RWPE2 (cell line): ENCODE measurements around the gene ST3GAL3.
"Not testable (repeated sequence)": the region's sequence is repeated elsewhere in the genome, so short reads cannot be mapped to it uniquely, and the experiment has no call there.

ENCODE experiments used
- ATAC-seq: fragments of 200-7000 bp; cut with Tn5 transposase; 3 replicates; pipeline ENCODE4 v1.9.1; 2021; ENCODE audit warnings: low read depth
- DNase-seq: peaks from one replicate; pipeline ENCODE4 v3.0.0-alpha.2; 2020; ENCODE audit warnings: low spot score
- H3K27ac ChIP-seq: fragments of 450-650 bp; 2 replicates; pipeline ENCODE4 v1.5.1; 2017; ENCODE audit warnings: mild to moderate bottlenecking; ENCODE audit not compliant: poor library complexity, severe bottlenecking
- H3K27me3 ChIP-seq: fragments of 250-450 bp; sonication (Bioruptor Pico); 2 replicates; pipeline ENCODE4 v1.5.1; 2021; ENCODE audit warnings: mild to moderate bottlenecking, moderate library complexity; ENCODE audit not compliant: insufficient read depth, poor library complexity, severe bottlenecking
- H3K36me3 ChIP-seq: fragments of 250-450 bp; sonication (Bioruptor Pico); 2 replicates; pipeline ENCODE4 v1.5.1; 2020; ENCODE audit warnings: low read depth, mild to moderate bottlenecking, moderate library complexity
- H3K4me1 ChIP-seq: fragments of 250-450 bp; sonication (Bioruptor Pico); 2 replicates; pipeline ENCODE4 v1.5.1; 2021; ENCODE audit warnings: mild to moderate bottlenecking, moderate library complexity; ENCODE audit not compliant: insufficient read depth, poor library complexity, severe bottlenecking
- H3K4me3 ChIP-seq: fragments of 250-450 bp; sonication (Bioruptor Pico); 2 replicates; pipeline ENCODE4 v1.5.1; 2021; ENCODE audit warnings: mild to moderate bottlenecking, moderate library complexity; ENCODE audit not compliant: severe bottlenecking
- H3K9me3 ChIP-seq: fragments of 250-450 bp; sonication (Bioruptor Pico); 2 replicates; pipeline ENCODE4 v1.5.1; 2021; ENCODE audit warnings: mild to moderate bottlenecking, moderate library complexity; ENCODE audit not compliant: severe bottlenecking
- CTCF ChIP-seq: fragments of 450-650 bp; IDR thresholded peaks from one replicate; pipeline ENCODE4 v1.5.1; 2017; ENCODE audit warnings: mild to moderate bottlenecking, moderate library complexity; ENCODE audit not compliant: poor library complexity, severe bottlenecking

ST3GAL3 gene

GRCh38 chr1:43716559-43717281 lies 9.4 kb downstream of the ST3GAL3 start:
- no peak for DNase-seq
- no peak for TF ChIP-seq CTCF
- Histone ChIP-seq H3K27ac (no peak overlapping the region), H3K27me3 (no peaks in the 10 kb centered on the region), H3K4me3 (no peak overlapping the region), H3K36me3 (peaks cover 4% of the 10 kb centered on the region), H3K4me1 (peaks cover 10% of the 10 kb centered on the region), H3K9me3 (no peaks in the 10 kb centered on the region)
- no peak for ATAC-seq

GRCh38 chr1:43719063-43719462 lies 11.7 kb downstream of the ST3GAL3 start:
- no peak overlapping the region for H3K27ac ChIP-seq
- DNase-seq = no peak

GRCh38 chr1:43719670-43720419 lies 12.5 kb downstream of the ST3GAL3 start:
- H3K36me3 ChIP-seq, H3K4me1 ChIP-seq, DNase-seq, H3K4me3 ChIP-seq, H3K27ac ChIP-seq, H3K27me3 ChIP-seq, H3K9me3 ChIP-seq, ATAC-seq: not testable (repeated sequence)

More at GRCh38 chr1:43719063-43719462, 11.7 kb downstream of the ST3GAL3 start:
- TF ChIP-seq CTCF = no peak
- Histone ChIP-seq H3K4me1 (no peaks in the 10 kb centered on the region), H3K36me3 (peaks cover 8% of the 10 kb centered on the region; the same call in 1 of the 2 replicates), H3K9me3 (no peaks in the 10 kb centered on the region), H3K4me3 (no peak overlapping the region), H3K27me3 (no peaks in the 10 kb centered on the region)
- ATAC-seq = no peak

- Histone ChIP-seq H3K36me3 (0 out of 2 replicates have a peak, but pooled peaks cover 4% of the 10 kb centered on the region), H3K27ac (no peak overlapping the region), H3K27me3 (no peaks in the 10 kb centered on the region), H3K4me1 (no peaks in the 10 kb centered on the region), H3K4me3 (no peak overlapping the region), H3K9me3 (no peaks in the 10 kb centered on the region)
- ATAC-seq (no peak), DNase-seq (no peak)
- TF ChIP-seq CTCF = no peak
Measured at GRCh38 chr1:43722810-43723209, 15.5 kb downstream of the ST3GAL3 start.

- no peak for DNase-seq
- Histone ChIP-seq H3K9me3 (no peaks in the 10 kb centered on the region), H3K36me3 (no peaks in the 10 kb centered on the region), H3K4me1 (no peaks in the 10 kb centered on the region), H3K27ac (no peak overlapping the region), H3K27me3 (no peaks in the 10 kb centered on the region), H3K4me3 (no peak overlapping the region)
- ATAC-seq = no peak
- no peak for TF ChIP-seq CTCF
Measured at GRCh38 chr1:43729816-43730463, 22.6 kb downstream of the ST3GAL3 start.
